HG02763 (cell line): ENCODE results near the gene BST2.
A peak's percentile ranks its signal among the peaks of the same experiment; 100 is the strongest.

Experiments
- ATAC-seq: cut with Tn5 transposase; IDR thresholded peaks from one replicate; pipeline ENCODE4 v1.9.1; 2021; ENCODE audit warnings: mild to moderate bottlenecking, moderate library complexity; ENCODE audit not compliant: unreplicated experiment

Gene BST2

GRCh38 chr19:17419621-17420474, 14.4 kb upstream of the BST2 start, which contains the start of gene MVB12A:
Gene MVB12A (plus strand): TSS chr19:17420047. CDS start chr19:17420136, 89 bp downstream.
- peak; percentile 90 for ATAC-seq

DNA sequence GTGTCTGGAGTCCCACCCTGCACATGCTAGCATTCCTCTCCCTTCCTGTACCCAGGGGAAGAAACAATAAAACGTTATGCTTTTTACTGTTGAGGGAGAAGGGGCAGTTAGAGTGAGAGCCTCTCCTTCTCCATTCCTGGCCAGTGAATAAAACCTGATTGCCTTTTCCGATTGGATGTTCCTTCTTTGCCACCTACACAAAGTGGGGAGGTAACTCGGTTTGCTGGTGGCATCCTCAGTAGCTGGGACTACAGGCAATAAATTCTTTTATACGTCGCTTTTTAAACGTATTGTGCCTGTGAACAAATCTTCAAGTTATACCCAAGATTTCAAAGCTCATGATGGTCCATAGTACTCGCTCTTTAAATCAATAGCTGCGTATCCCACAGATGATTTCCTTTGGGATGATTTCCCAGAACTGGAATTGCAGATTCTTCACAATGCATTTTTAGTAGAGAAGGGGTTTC, 13.8 kb upstream of the BST2 start:
- no peak for ATAC-seq

DNA sequence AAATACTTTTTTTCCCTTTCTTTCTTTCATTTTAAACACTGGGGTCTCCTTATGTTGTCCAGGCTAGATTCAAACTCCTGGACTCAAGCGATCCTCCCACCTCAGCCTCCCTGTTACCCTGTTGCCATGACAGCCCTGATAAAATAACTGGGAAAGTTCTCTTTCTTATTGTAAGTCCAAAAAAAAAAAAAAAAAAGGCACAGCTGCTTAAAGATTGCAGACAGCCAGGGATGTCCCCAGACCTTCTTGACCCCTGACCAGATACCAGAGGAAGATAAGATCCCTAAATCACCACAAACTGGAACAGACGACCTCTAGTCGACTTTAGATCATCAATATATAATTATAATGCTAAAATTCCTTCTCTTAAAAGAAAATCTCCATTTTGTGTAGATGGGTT, 13.3 kb upstream of the BST2 start:
- no peak for ATAC-seq

GRCh38 chr19:17415121-17415520, 9.7 kb upstream of the BST2 start:
- no peak for ATAC-seq

DNA sequence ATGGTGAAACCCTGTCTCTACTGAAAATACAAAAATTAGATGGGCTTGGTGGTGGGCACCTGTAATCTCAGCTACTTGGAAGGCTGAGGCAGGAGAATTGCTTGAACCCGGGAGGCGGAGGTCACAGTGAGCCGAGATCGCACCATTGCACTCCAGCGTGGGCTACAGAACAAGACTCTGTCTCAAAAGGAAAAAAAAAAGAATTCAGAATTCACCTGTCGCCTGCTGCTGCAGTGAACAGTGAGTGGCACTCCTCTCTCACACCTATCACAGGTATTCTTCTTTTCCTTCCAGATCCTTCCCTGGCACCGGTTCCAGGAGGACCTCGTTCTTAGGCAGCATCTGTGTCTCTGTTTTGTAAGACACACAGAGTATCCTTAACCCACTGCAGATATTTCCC, 8.7 kb upstream of the BST2 start:
- no peak for ATAC-seq

DNA sequence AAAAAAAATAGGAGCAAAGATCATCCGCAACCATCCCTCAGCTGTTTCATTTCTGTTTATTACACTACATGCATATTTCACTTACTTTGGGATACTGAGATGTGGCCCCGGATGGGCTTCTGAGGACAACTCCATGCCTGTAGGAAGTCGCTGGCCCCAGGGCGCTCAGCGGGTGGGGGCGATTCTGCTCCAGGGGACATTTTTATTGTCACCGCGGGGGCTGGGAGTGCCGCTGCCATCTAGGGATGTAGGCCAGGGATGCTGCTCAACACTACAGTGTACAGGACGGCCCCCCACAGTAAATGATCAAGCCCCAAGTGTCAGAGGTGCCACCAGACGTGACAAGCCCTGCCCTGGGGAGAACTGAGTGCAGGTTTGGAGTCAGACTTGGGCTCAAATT, 6.4 kb upstream of the BST2 start:
- no peak for ATAC-seq

- ATAC-seq = no peak
Measured at GRCh38 chr19:17409990-17410389, 4.6 kb upstream of the BST2 start.

DNA sequence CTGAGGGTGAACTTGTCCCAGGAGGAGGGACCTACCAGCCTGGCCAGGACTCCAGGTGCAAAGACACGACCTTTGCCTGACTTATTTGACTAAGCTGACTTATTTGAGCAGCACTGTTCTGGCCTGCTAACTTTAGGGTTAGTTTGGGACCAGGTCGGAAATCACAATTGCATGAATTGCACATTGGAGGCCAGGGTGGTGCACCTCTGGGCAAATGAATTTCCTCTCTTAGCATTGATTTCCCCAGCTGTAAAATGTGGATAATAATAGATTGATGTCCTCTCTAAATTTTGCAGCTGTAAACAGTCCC, 1.4 kb upstream of the BST2 start:
- no peak for ATAC-seq

DNA sequence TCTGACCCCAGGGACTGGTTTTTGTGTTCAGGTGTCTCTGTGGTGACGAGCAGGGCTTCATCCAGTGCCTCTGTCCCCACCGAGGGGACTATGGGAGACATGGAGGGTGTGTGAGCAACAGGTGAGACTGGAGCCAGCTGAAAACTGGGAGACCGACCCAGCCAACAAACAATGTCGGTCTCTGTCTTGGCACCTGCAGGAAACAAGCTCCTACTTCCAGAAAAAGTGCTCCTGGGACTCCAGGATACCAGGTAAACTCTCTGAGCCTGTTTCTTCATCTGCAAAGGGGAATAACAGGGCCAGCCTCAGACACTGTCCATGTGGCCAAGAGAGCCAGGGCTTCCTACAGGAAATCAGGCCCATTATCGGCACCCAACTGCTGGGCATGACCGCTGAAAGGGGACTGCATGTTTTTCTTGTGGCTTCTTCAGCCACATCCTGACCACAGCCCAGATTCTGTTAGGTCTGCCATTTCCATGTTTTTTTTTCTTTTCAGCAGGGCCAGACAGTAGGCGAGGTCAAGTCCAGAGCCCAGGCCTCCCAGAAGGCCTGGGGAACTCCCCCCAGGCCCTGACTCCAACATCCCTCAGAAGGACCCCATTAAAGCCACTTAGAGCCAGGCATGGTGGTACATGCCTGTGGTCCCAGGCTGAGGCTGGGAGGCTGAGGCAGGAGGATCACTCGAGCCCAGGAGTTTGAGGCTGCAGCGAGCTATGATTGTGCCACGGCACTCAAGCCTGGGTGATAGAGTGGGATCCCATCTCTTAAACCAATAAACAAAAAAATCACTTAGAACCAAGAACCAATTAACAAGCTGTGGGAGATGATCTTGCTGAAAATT, 836 bp upstream of the BST2 start:
- ATAC-seq = peak; percentile 23

DNA sequence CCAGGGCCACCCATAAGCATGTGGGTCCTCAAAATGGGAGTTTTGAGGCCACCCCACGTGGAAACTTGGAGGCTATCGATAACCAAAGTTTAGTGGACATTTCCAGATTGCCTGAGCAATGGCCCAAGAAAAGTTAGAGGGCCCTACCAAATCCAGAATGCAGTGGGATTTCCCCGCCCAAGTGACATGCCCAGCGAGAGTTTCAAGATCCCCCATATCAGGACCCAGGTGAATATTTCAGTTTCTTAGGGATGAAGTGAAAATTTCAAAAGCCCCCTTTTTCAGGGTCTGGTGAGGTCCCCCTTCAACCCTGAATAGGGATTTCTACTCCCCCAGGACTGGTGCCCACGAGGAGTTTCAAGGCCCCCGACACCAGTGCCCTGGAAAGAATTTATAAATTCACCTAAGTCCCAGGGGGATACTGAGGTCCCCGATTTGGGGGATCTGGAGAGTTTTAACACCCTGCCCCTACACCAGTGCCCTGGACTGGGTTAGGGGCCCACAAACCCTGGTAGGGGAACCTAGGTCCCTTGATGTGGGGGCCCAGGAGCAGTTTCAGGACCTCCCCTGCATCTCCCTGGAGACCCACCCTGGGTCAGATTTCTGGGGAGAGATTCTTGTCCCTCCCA, 695 bp downstream of the BST2 start:
- ATAC-seq = no peak

- ATAC-seq = no peak
Measured at GRCh38 chr19:17404015-17404414, 1.4 kb downstream of the BST2 start.

GRCh38 chr19:17402982-17403855, 2.2 kb downstream of the BST2 start:
- ATAC-seq = no peak

DNA sequence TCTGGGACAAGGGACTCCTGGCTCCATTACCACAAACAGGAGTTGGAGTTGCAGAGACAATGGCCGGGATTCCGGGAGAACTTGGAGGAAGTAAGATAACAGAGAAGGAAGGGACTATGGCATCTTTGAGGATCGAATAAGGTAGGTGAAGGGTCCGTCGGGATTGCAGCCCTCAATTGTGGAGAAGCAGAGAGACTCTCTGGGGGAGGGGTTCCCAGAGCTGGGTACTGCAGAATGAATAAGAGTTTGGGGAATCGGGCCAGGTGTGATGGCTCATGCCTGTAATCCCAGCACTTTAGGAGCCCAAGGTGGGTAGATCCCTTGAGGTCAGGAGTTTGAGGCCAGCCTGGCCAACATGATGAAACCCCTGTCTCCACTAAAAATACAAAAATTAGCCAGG, 3.8 kb downstream of the BST2 start:
- ATAC-seq = no peak

DNA sequence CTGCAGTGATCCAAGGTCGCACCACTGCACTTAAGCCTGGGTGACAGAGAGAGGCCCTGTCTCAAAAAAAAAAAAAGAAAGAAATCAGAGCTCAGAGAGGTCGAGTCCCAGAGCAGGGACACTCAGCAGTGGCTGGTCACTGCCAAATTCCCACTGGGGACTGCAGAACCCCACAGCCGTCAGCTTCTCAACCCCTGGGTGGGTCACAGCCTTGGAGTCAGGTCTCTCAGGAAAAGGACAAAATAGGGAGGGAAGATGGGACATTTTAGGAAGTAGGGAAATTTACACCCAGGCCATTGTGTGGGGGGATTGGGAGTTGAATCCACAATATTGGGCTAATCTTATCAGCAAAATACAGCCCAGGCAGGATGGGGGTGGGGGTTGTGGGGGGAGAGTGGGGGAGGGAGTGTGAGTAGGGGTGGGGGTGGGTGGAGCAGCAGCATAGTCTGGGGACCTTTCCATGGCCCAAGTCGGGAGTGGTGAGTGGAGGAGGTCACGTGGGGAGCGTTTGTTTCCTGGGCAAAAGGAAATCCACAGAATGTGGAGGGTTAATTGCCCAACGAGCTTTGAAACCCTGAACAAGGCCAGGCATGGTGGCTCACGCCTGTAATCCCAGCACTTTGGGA, 6.4 kb downstream of the BST2 start:
- no peak for ATAC-seq

DNA sequence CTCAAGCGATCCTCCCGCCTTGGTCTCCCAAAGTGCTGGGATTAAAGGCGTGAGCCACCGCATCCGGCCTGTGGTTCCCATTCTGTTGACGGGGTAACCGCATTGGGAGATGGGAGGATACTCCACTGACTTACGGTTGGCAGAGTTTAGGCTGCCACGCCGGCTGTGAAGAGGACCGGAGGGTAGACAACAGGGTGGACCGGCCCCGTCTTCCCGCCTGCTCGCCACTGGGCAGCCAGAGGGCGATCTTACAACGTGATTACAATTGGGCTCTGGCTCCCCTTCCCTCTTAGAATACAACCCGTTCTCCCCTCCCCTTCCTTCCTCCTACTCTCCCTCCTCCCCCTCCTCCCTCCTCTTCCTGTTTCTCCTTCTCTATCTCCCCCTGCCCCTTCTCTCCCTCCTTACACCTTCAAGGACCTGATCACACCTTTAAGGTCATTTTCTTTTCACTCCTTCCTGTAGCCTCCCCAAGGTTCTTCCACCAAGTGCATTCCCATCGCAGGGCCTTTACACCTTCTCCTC, 10.5 kb downstream of the BST2 start:
- no peak for ATAC-seq

DNA sequence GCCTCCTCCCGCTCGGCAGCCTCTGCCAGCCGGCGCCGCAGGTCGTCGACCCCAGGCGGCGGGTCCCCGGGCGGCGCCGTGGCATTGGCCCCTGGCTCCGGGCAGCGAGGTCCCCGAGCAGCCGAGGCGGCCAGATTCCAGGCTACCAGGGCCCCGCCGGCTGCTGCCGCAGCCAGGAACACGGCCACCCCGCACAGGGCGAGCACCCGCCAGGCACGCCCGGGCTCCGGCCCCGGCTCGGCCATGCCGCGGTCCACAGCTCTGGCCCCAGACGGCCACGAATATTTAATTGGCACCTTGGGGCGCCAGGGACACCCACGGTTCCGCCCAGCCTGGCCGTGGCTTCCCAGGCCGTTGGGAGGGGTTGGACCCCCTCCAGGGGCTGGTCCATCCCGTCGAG, 11.5 kb downstream of the BST2 start, which contains the start of gene CCDC194:
Gene CCDC194 (minus strand): TSS at position 283 of the 400 bp plus-strand sequence. CDS start 38 bp downstream, at position 245.
- ATAC-seq = no peak

GRCh38 chr19:17393002-17393401, 12.4 kb downstream of the BST2 start:
- no peak for ATAC-seq

- no peak for ATAC-seq
Measured at GRCh38 chr19:17391371-17392151, 13.9 kb downstream of the BST2 start.
